Keratinocyte (primary cell): ENCODE measurements around the gene CYP27B1.

ENCODE experiments used
- CTCF ChIP-seq, 3 experiments: IDR thresholded peaks in 1 of 3; conservative IDR thresholded peaks in 1 of 3; optimal IDR thresholded peaks in 1 of 3; 2 replicates in 2 of 3; 3 replicates in 1 of 3; pipeline versions ENCODE3 to v1.5.1; 2011; ENCODE audit warnings: low read length in 3 of 3, mild to moderate bottlenecking in 3 of 3, moderate library complexity in 2 of 3, control low read depth in 1 of 3, inconsistent platforms in 1 of 3; ENCODE audit not compliant: insufficient read depth in 2 of 3; ENCODE audit errors: extremely low read depth in 1 of 3
- EZH2 ChIP-seq: IDR thresholded peaks from one replicate; pipeline ENCODE4 v1.6.1; 2012; ENCODE audit warnings: inconsistent platforms, mild to moderate bottlenecking, low read length, moderate library complexity

GRCh38 chr12:57719777-57720605, 46.9 kb downstream of the CYP27B1 start:
- TF ChIP-seq CTCF (optimal IDR thresholded peaks at IDR 0.05 in 1 of 3, IDR thresholded peaks at IDR 0.05 in 1 of 3, conservative IDR thresholded peaks at IDR 0.05 in 1 of 3; ENCODE audit: extremely low read depth in 1 of 3, insufficient read depth in 2 of 3, low read length in 3 of 3) = no peak
- no peak for TF ChIP-seq EZH2
